Neural crest cell (in vitro differentiated cells): ENCODE results near the gene KRT77. TPM values are rescaled to one million over a fixed set of nuclear protein-coding genes. Genes with fewer than 3 reads are reported as not detected.

Experiments
- DNase-seq: peaks from one replicate; pipeline ENCODE4 v3.0.0; 2021; ENCODE audit warnings: low read depth, mixed read lengths, low spot score
- H3K27ac Mint-ChIP-seq: one replicate; pipeline ENCODE4 v1.8.0; 2021; ENCODE audit warnings: mild to moderate bottlenecking, mixed read lengths; ENCODE audit not compliant: unreplicated experiment
- H3K27me3 Mint-ChIP-seq: 2 replicates; pipeline ENCODE4 v1.8.0; 2021; ENCODE audit warnings: low read depth, mild to moderate bottlenecking, mixed read lengths
- H3K36me3 Mint-ChIP-seq: 2 replicates; pipeline ENCODE4 v1.8.0; 2021; ENCODE audit warnings: low read depth, mild to moderate bottlenecking, mixed read lengths
- H3K4me1 Mint-ChIP-seq: 2 replicates; pipeline ENCODE4 v1.8.0; 2021; ENCODE audit warnings: mixed read lengths
- H3K4me3 Mint-ChIP-seq: one replicate; pipeline ENCODE4 v1.8.0; 2021; ENCODE audit warnings: mild to moderate bottlenecking, mixed read lengths
- H3K9me3 Mint-ChIP-seq: 2 replicates; pipeline ENCODE4 v1.8.0; 2021; ENCODE audit warnings: mixed read lengths
- total RNA-seq: library from RNA; stranded (reverse); gene quantifications from 2 replicates; pipeline ENCODE4 v1.2.1, GENCODE V29; 2021
- TF ChIP-seq, protein P1 (sequence below): fragments of 200-600 bp; sonication (generic); conservative IDR thresholded peaks from 2 replicates; pipeline ENCODE4 v1.5.0; 2021; ENCODE audit warnings: antibody characterized with exemption, mild to moderate bottlenecking

KRT77 gene
- total RNA-seq, 1 donor from 2014 or later, result not detected

DNA sequence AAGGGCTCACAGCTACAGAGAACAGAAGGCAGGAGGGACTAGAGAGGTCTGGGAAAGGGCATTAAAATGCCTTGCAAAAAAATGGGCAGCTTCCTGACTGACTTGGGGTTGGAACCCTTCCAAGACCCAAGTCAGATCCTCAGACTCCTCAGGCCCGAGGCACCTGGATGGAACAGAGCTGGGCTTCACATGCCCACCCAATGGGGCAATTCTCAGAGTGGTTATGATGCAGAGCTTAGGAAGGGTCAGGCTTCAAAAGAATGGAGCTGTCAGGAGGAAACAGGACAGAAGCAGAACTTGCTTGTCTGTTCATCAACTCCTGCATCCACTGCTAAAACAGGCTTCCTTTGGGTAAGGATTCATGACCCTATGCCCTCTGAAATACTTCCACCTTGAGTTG, 13.4 kb downstream of the KRT77 start:
- H3K27me3 Mint-ChIP-seq, result peaks cover 82% of the 10 kb centered on the region
- no peak for DNase-seq
- no peak overlapping the region for H3K4me3 Mint-ChIP-seq
- H3K27ac Mint-ChIP-seq, result no peak overlapping the region
- TF ChIP-seq, protein P1, sequence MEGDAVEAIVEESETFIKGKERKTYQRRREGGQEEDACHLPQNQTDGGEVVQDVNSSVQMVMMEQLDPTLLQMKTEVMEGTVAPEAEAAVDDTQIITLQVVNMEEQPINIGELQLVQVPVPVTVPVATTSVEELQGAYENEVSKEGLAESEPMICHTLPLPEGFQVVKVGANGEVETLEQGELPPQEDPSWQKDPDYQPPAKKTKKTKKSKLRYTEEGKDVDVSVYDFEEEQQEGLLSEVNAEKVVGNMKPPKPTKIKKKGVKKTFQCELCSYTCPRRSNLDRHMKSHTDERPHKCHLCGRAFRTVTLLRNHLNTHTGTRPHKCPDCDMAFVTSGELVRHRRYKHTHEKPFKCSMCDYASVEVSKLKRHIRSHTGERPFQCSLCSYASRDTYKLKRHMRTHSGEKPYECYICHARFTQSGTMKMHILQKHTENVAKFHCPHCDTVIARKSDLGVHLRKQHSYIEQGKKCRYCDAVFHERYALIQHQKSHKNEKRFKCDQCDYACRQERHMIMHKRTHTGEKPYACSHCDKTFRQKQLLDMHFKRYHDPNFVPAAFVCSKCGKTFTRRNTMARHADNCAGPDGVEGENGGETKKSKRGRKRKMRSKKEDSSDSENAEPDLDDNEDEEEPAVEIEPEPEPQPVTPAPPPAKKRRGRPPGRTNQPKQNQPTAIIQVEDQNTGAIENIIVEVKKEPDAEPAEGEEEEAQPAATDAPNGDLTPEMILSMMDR, result no peak
- no peaks in the 10 kb centered on the region for H3K36me3 Mint-ChIP-seq
- H3K4me1 Mint-ChIP-seq, result peaks cover 13% of the 10 kb centered on the region
- no peaks in the 10 kb centered on the region for H3K9me3 Mint-ChIP-seq

DNA sequence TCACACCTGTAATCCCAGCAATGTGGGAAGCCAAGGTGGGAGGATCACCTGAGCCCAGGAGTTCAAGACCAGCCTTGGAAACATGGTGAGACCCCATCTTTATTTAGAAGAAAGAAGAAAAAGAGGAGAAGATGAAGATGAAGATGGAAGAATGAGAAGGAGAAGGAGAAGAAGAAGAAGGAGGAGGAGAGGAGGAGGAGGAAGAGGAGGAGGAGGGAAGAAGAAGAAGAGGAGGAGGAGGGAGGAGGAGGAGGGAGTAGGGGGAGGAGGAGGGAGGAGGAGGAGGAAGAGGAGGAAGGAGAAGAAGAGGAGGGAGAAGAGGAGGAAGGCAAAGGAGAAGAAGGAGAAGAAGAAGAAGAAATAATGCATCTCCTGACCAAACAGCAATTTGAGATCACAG, 14.1 kb downstream of the KRT77 start:
- no peak for DNase-seq
- H3K9me3 Mint-ChIP-seq, result no peaks in the 10 kb centered on the region
- no peaks in the 10 kb centered on the region for H3K36me3 Mint-ChIP-seq
- no peak overlapping the region for H3K4me3 Mint-ChIP-seq
- TF ChIP-seq, protein P1, result no peak
- H3K27me3 Mint-ChIP-seq, result peaks cover 85% of the 10 kb centered on the region
- H3K4me1 Mint-ChIP-seq, result peaks cover 13% of the 10 kb centered on the region
- no peak overlapping the region for H3K27ac Mint-ChIP-seq

- no peaks in the 10 kb centered on the region for H3K36me3 Mint-ChIP-seq
- DNase-seq, result no peak
- no peak overlapping the region for H3K4me3 Mint-ChIP-seq
- peaks cover 91% of the 10 kb centered on the region for H3K27me3 Mint-ChIP-seq
- peaks cover 13% of the 10 kb centered on the region for H3K4me1 Mint-ChIP-seq
- TF ChIP-seq, protein P1, result no peak
- no peak overlapping the region for H3K27ac Mint-ChIP-seq
- no peaks in the 10 kb centered on the region for H3K9me3 Mint-ChIP-seq
Observed at GRCh38 chr12:52688481-52688880, 14.8 kb downstream of the KRT77 start.

DNA sequence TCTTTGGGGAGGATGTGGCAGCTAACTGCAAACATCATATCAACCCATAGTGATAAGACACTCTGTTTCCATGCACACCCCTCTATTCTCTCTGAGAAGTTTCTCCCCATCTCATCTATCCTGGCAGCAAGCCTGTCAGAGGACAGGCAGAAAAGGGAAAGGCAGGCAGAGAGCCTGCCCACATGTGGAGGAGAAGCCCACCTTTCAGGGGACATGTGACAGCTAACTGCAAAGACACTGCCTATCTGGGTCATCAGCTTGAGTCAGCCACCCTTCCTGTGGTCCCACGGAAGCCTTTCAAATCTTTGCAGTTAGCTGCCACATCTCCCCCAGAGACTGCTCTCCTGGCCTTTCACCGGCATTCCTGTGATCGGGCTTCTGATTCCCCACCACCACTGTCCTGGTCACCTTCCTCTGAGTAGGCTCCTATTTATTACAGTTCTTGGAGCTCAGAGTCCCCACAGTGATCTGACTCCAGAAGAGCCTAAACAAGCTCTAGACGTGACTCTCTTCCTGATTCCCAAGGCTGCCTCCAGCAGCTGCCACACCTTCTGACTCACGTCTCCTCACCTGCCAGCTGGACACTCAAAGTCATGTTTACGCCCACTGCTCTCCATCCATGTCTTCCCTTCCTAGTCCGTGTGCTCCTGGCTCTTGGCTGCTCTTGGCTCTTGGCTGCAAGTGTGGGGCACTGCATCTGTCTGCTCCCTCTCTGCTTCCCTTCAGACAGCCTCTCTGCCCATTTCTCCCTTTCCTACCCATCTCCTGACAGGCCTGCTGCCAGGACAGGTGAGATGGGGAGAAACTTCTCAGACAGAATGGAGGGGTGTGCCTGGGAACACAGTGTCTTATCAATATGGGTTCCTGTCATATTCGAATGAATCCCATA, 15.6 kb downstream of the KRT77 start:
- no peaks in the 10 kb centered on the region for H3K9me3 Mint-ChIP-seq
- no peak overlapping the region for H3K27ac Mint-ChIP-seq
- DNase-seq, result no peak
- peaks cover 13% of the 10 kb centered on the region for H3K4me1 Mint-ChIP-seq
- no peaks in the 10 kb centered on the region for H3K36me3 Mint-ChIP-seq
- H3K4me3 Mint-ChIP-seq, result no peak overlapping the region
- H3K27me3 Mint-ChIP-seq, result peaks cover 87% of the 10 kb centered on the region
- TF ChIP-seq, protein P1, result no peak

DNA sequence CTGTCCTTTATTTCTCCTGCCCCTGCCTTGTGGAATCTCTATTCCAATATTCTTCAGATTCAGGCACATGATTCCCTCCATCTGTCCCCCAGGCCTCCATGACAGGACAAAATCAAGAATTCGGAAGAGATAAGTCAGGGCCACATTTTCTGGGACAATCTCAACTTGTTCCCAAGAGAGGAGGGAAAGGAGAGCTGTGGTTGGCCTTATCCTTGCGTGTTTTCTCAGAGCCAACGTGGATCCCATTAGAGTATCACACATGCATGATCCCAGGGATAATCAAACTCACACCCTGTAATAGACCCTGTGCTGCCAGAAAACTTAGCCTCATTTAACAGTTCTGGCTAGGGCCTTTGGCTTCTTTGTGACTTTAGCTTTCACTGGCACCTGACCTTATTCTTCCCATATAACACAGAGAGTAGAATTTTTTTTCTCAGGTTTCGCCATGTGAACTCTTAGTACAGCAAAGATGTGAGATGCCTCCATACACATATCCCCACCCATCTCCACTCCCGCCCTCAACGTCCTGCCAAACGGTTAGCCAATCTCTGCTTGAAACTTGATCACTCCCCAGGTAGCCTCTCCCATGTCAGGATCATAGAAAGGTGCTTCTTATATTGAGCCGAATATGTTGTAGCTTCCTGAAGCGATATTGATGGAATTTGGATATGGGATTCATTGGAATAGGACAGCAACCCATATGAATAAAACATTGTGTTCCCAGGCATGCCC, 16.4 kb downstream of the KRT77 start:
- peaks cover 82% of the 10 kb centered on the region for H3K27me3 Mint-ChIP-seq
- TF ChIP-seq, protein P1, result no peak
- H3K27ac Mint-ChIP-seq, result no peak overlapping the region
- peaks cover 13% of the 10 kb centered on the region for H3K4me1 Mint-ChIP-seq
- no peaks in the 10 kb centered on the region for H3K9me3 Mint-ChIP-seq
- H3K36me3 Mint-ChIP-seq, result no peaks in the 10 kb centered on the region
- no peak for DNase-seq
- no peak overlapping the region for H3K4me3 Mint-ChIP-seq
